GM12874 (cell line): ENCODE results near the gene C1QTNF6.

ENCODE experiments used
- CTCF ChIP-seq: IDR thresholded peaks from 2 replicates; pipeline ENCODE4 v1.5.1; 2011; ENCODE audit warnings: low read depth, mild to moderate bottlenecking, control low read depth, low read length, moderate library complexity; ENCODE audit not compliant: insufficient read depth

The C1QTNF6 gene

GRCh38 chr22:37183432-37184379, 4.3 kb downstream of the C1QTNF6 start:
- TF ChIP-seq CTCF = peak; percentile 14; the same call in 1 of the 2 replicates

- no peak for TF ChIP-seq CTCF
Observed at GRCh38 chr22:37182949-37183245, 5.2 kb downstream of the C1QTNF6 start.

- no peak for TF ChIP-seq CTCF
Observed at GRCh38 chr22:37182101-37182948, 5.7 kb downstream of the C1QTNF6 start.

GRCh38 chr22:37181681-37182080, 6.4 kb downstream of the C1QTNF6 start:
- TF ChIP-seq CTCF = no peak

GRCh38 chr22:37180531-37181231, 7.4 kb downstream of the C1QTNF6 start:
- no peak for TF ChIP-seq CTCF

GRCh38 chr22:37179622-37180420, 8.2 kb downstream of the C1QTNF6 start:
- TF ChIP-seq CTCF = no peak
